NCI-H187 treated with DMSO at 0.1 percent for 48 hours (cell line): Measurements from ENCODE around the gene DIAPH1.
A peak's percentile ranks its signal among the peaks of the same experiment; 100 is the strongest.
"Not testable (repeated sequence)": the region's sequence is repeated elsewhere in the genome, so short reads cannot be mapped to it uniquely, and the experiment has no call there.

Experiments
- DNase-seq: peaks from one replicate; lab custom pipeline; 2025; lab: John Stamatoyannopoulos, UW

The DIAPH1 gene

GRCh38 chr5:141609921-141610320, 8.9 kb downstream of the DIAPH1 start:
- DNase-seq: not testable (repeated sequence)

DNA sequence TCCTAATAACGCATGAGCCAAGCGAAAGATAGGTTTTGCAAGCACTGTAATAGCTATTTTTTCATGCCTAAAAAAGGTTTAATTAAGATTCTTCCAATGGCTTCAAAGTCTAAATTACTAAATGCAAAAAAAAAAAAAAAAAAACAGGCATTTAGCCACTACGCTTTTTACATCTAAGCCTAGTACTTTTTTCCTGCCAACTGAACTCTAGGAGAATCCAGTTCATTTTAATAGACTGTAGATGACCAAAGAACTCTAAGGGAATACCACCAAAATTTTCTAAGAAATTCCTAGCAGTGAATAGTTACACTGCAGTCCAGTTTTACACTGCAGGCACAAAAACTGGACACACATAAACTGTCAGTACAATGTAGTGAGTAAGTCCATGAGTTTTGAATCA, 9.8 kb downstream of the DIAPH1 start:
- no peak for DNase-seq

DNA sequence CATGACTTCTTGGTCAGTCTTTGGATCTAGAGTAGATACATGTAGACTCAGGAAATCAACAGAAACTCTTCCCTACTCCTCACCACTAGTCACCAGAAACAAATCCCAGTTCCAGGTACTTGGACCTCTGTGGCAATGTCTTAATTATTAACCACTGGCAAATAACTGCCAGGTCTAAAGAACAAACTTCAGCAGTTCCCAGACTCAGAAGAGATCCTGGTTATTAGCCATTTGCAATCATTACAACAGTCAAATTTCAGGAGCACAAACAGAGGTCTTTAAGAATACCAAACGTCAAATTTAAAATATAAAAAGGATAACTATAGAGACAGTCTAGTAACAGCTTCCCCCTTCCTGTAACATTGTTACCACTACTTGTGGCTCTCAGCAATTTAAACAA, 10.2 kb downstream of the DIAPH1 start:
- DNase-seq: no peak

DNA sequence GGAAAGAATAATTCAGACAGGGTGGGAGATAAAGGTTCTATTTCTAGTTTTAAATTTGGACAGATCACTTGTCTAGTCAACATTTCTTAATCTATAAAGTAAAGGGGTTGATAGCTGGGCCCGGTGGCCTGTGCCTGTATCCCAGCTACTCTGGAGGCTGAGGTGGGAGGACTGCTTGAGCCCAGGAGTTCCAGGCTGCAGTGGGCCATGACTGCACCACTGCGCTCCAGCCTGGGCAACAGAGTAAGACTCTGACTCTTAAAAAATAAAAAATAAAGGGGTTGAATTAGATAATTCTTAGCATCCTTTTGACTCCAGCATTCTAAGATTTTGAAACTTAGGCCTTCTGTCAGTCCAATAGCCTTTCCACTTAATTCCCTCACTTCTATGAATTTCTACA, 10.8 kb downstream of the DIAPH1 start:
- DNase-seq: no peak

DNA sequence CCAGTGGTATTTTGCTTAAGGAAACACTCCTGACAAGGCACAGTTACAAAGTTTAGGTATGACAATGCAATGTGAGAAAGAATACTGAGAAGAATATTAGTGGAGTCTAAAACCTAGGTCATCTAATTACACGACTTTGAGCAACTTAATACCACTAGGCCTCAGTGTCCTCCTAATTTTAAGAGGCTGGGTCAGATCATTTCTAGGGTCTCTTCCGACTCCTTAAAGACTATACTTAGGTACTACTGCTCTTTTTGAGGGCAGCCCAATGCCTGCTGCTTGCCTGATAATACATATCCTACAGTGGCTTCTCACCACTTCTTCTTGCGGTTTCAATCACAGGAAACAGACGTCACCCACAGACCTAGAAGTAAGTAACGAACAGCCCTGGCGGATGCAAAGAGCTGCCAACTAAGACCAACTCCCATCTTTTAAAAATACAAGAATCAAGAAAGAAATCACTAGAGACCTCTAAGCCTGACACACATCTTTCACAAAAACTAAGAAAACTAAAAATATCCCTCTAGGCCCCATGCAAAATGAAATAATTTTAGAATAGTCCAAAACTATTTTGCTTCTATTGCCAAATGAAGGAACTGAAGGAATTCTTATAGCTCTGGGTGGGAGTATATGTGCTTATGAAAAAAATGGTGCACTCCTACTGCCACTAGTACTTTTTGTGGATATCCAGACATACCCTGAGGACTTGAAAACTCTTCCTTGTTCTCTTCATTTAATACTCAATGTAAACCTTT, 13.1 kb downstream of the DIAPH1 start:
- no peak for DNase-seq

DNA sequence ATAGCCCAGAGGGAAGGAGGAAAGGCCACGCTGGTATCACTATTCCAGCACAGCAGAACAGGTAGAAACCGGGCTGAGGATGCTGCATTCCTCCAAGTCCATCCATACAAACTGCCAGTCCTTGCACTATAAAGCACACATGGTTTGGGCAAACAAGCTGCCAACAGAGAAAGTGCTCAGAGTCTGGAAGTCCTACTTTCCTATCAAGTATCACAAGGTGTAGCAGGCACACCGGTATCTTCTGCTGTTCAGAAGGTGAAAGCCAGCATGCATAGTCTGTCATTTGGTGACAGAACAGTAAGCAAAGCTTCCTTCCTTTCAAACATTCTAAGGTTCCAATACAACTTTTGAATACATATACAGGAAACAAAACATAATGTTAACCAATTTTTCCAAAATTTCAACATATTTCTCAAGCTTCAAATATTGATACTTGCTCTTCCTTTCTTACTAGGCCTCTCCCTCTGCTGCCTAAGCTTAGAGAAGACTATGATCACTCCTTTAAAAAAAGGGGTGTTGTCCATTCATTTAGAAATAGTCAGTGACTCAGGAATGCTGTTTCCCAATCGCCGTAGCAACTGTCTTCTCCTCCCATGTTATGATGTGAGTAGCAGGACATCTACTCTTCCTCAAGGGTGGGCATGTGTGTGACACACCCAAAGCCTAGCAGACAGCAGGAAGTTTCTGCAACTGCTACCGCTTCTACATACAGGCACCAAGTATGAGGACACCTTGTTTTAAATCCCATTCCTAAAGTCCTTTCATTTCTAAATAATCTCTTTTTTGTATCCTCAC, 14.7 kb downstream of the DIAPH1 start:
- no peak for DNase-seq

DNA sequence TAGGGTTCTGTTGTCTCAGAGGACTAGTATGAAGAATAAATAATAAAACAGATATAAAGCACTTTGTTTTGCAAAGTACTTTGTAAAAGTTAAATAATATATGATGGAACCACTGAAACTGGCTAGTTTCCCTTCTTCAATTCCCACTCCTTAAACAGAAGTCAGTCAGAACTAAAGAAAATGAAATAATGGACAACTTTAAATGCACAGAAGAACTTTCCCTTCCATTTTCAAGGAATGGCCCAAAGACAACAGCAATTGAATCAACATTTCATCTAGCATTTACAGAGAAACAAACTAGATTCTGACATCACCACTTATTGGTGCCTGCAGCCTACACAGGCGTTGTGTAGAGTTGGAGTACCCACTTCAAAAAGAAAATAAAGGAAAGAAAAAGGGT, 16.2 kb downstream of the DIAPH1 start:
- DNase-seq: no peak

- no peak for DNase-seq
Observed at GRCh38 chr5:141598391-141599345, 20.1 kb downstream of the DIAPH1 start.

GRCh38 chr5:141597814-141598213, 21.0 kb downstream of the DIAPH1 start:
- no peak for DNase-seq

- no peak for DNase-seq
Observed at GRCh38 chr5:141597394-141597793, 21.4 kb downstream of the DIAPH1 start.

GRCh38 chr5:141596867-141597266, 21.9 kb downstream of the DIAPH1 start:
- DNase-seq: no peak

DNA sequence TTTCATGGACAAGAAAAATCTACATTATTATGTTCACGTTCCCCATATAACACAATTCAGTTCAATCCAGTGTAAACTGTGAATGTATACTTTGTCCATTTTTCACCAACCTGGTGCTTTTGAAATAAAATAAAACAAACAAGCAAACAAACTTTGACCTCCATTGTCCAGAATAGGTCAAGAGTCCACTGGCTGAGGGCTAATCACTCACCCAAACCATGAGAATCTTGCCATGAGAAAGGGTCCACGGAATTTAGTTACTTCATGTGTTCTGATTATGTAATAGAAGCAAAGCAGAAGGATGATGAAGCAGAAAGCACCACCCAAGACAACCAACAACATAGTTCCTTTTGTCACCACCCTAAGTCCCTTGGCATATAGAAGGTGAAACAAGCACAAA, 28.7 kb downstream of the DIAPH1 start:
- no peak for DNase-seq

GRCh38 chr5:141586246-141586645, 32.6 kb downstream of the DIAPH1 start:
- no peak for DNase-seq

GRCh38 chr5:141585594-141585993, 33.2 kb downstream of the DIAPH1 start:
- DNase-seq: no peak

DNA sequence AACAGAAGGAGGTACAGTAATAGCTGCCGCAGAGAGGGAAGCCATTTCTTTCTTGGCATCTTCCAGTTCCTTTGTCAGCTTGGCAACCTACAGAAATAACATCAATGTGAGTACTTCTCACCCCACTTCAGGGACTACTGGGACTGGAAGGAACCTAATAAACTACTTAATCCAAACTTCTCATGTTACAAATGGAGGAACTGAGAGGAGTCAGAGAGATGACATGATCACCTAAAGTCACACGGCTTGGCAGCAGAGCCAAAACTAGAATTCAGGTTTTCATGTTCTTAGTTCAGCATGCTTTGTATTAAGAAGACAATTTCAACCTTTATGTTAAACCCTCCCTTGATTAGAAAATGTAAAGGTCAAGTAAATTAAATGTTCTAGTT, 44.7 kb downstream of the DIAPH1 start:
- DNase-seq: no peak

- no peak for DNase-seq
Observed at GRCh38 chr5:141573489-141574121, 45.2 kb downstream of the DIAPH1 start.

DNA sequence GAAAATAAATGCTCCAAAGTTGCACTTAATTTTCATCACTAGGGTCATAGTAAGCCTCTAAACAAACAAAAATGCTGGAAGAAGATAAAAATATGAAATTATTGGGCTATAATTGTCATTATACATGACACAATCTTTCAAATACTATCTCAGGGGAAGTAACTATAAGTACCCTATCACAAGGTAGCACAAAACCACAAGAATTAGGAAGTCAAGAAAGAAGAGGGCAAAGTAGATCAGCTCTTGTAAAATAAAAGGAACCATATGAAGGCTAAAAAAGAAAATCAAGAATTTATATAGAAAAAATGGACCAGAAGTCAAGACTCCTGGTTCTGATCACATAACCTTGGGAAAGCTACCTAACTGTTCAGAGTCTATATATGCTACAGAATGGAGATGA, 48.1 kb downstream of the DIAPH1 start:
- DNase-seq: no peak

DNA sequence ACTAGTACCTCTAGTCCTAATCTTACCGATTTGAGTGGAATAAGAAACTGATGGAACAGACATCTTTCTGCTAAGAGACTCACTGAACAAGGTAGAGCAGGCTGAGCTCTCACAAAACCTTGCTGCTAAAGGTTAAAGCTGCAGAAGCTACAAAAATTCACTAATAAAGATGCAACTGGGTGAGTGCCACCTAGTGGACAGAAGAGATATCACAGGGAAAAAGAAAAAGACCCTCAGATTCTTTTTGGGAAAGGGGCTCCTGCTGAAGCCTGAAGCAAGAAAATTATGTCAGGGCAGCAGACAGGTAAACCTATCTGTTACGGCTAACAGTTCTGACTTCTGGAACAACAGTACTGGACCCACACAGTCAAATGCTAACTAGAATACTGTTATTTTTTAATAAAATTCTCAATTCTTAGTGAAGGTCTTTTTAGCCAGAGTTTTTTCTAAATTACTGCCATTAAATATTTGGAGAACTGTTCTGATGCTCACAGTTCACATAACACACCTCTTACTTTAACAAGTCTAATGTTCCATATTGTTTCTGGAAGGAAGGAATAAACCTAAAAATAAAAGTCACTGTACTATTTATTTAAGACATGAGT, 51.2 kb downstream of the DIAPH1 start:
- DNase-seq: no peak

- no peak for DNase-seq
Observed at GRCh38 chr5:141565826-141566570, 52.8 kb downstream of the DIAPH1 start.

GRCh38 chr5:141564216-141564692, 54.5 kb downstream of the DIAPH1 start:
- DNase-seq: peak; percentile 68
